ENCODE results near the gene MTFR1L. TPM values are rescaled to one million over a fixed set of nuclear protein-coding genes. Genes with fewer than 3 reads are reported as not detected.

The MTFR1L gene
- polyA plus RNA-seq, 1 donor from 2014 or later = 115 TPM

GRCh38 chr1:25779388-25779787 lies 40.4 kb upstream of the MTFR1L start:
- Histone ChIP-seq H3F3A (ENCODE audit: insufficient read depth, low read length, poor library complexity, severe bottlenecking) (no peaks in the 10 kb centered on the region), H3K27ac (ENCODE audit: low read length) (no peak overlapping the region)

GRCh38 chr1:25779894-25780293 lies 39.9 kb upstream of the MTFR1L start:
- Histone ChIP-seq H3K4me3 (ENCODE audit: low read length) (no peak overlapping the region), H3K36me3 (ENCODE audit: insufficient read depth, low read length) (no peaks in the 10 kb centered on the region), H3K4me2 (ENCODE audit: low read length) (no peak overlapping the region), H3K27ac (ENCODE audit: low read length) (no peak overlapping the region), H3F3A (ENCODE audit: insufficient read depth, low read length, poor library complexity, severe bottlenecking) (no peaks in the 10 kb centered on the region), H3K9ac (ENCODE audit: low read length) (no peak overlapping the region), H3K79me2 (replicated peaks; ENCODE audit: insufficient read depth, low read length) (no peaks in the 10 kb centered on the region), H4K20me1 (ENCODE audit: insufficient read depth) (no peaks in the 10 kb centered on the region), H2AFZ (ENCODE audit: low read depth, low read length) (no peak overlapping the region), H3K9me3 (ENCODE audit: low read length) (no peaks in the 10 kb centered on the region), H3K9me2 (ENCODE audit: insufficient read depth, low read length) (no peaks in the 10 kb centered on the region), H3K27me3 (ENCODE audit: insufficient read depth, low read depth, low read length) (no peaks in the 10 kb centered on the region)
- TF ChIP-seq CTCF (IDR thresholded peaks at IDR 0.05; ENCODE audit: poor library complexity, severe bottlenecking) = no peak
- no peak for TF ChIP-seq RAD21 (conservative IDR thresholded peaks at IDR 0.05)
- no peak for TF ChIP-seq TAF1 (IDR thresholded peaks at IDR 0.05; ENCODE audit: low read depth)
- no peak for TF ChIP-seq POLR2AphosphoS5 (IDR thresholded peaks at IDR 0.05)
- no peak for TF ChIP-seq MXI1 (conservative IDR thresholded peaks at IDR 0.05; ENCODE audit: poor library complexity, severe bottlenecking)
- no peak for TF ChIP-seq EP300 (conservative IDR thresholded peaks at IDR 0.05; ENCODE audit: poor library complexity, severe bottlenecking)
- no peak for TF ChIP-seq SMC3 (conservative IDR thresholded peaks at IDR 0.05; ENCODE audit: poor library complexity)

More at GRCh38 chr1:25779388-25779787, 40.4 kb upstream of the MTFR1L start:
- H3K79me2 ChIP-seq (replicated peaks; ENCODE audit: insufficient read depth, low read length) = no peaks in the 10 kb centered on the region
- no peaks in the 10 kb centered on the region for H3K9me2 ChIP-seq (ENCODE audit: insufficient read depth, low read length)
- no peaks in the 10 kb centered on the region for H3K9me3 ChIP-seq (ENCODE audit: low read length)
- TF ChIP-seq MXI1 (conservative IDR thresholded peaks at IDR 0.05; ENCODE audit: poor library complexity, severe bottlenecking) = no peak
- no peak for TF ChIP-seq REST (IDR thresholded peaks at IDR 0.05; ENCODE audit: borderline replicate concordance)
- no peak for TF ChIP-seq EP300 (conservative IDR thresholded peaks at IDR 0.05; ENCODE audit: poor library complexity, severe bottlenecking)
- no peak for TF ChIP-seq EZH2 (IDR thresholded peaks at IDR 0.05; ENCODE audit: borderline replicate concordance, insufficient read depth, low read length, poor library complexity, severe bottlenecking)
- TF ChIP-seq POLR2AphosphoS5 (IDR thresholded peaks at IDR 0.05) = no peak
- TF ChIP-seq RAD21 (conservative IDR thresholded peaks at IDR 0.05) = no peak
- TF ChIP-seq TAF1 (IDR thresholded peaks at IDR 0.05; ENCODE audit: low read depth) = no peak
- TF ChIP-seq SMC3 (conservative IDR thresholded peaks at IDR 0.05; ENCODE audit: poor library complexity) = no peak
- no peak for TF ChIP-seq CTCF (IDR thresholded peaks at IDR 0.05; ENCODE audit: poor library complexity, severe bottlenecking)
- no peak overlapping the region for H3K4me3 ChIP-seq (ENCODE audit: low read length)
- H3K9ac ChIP-seq (ENCODE audit: low read length) = no peak overlapping the region
- no peaks in the 10 kb centered on the region for H3K27me3 ChIP-seq (ENCODE audit: insufficient read depth, low read depth, low read length)
- no peak overlapping the region for H3K4me2 ChIP-seq (ENCODE audit: low read length)
- no peak overlapping the region for H2AFZ ChIP-seq (ENCODE audit: low read depth, low read length)
- H3K36me3 ChIP-seq (ENCODE audit: insufficient read depth, low read length) = no peaks in the 10 kb centered on the region
- no peaks in the 10 kb centered on the region for H4K20me1 ChIP-seq (ENCODE audit: insufficient read depth)

All from neural cell (in vitro differentiated cells).